K562 (cell line): ENCODE data around the gene MBD2. TPM values are rescaled to one million over a fixed set of nuclear protein-coding genes. Genes with fewer than 3 reads are reported as not detected.

Experiments used
- ATAC-seq: fragments of 200-7000 bp; cut with Tn5 transposase; 3 replicates; pipeline ENCODE4 v1.9.1; 2020; ENCODE audit warnings: moderate library complexity
- BruUV-seq: library from RNA; stranded (reverse); fragments of 400-500 nt; replicated peaks from 2 replicates; lab custom pipeline; 2021; lab: Mats Ljungman, UMichigan
- CTCF ChIA-PET: fragments of 300-600 bp; formaldehyde crosslinking; extraction: SDS; loops from one replicate; lab custom pipeline; 2021; ENCODE audit warnings: low intra/inter-chr PET ratio; lab: Yijun Ruan, JAX
- POLR2A ChIA-PET: fragments of 300-600, 350-650 bp; sonication (Branson Sonifier 250); formaldehyde crosslinking; extraction: SDS; loops from one replicate; lab custom pipeline; 2021; ENCODE audit warnings: antibody characterized with exemption, inconsistent platforms; lab: Yijun Ruan, JAX
- DNase-seq, 4 experiments: peaks; one replicate each; pipeline versions ENCODE4 v3.0.0 to v3.0.0-alpha.2; 2011 to 2018; ENCODE audit warnings: low spot score in 3 of 4, mixed read lengths in 3 of 4; ENCODE audit errors: extremely low read depth in 1 of 4
- FAIRE-seq: peaks from 2 replicates; lab custom pipeline; 2011; peaks lifted over from hg19 to GRCh38; lab: Jason Lieb, UNC
- H2AFZ ChIP-seq: 2 replicates; pipeline ENCODE4 v1.6.0; 2011; ENCODE audit warnings: low read depth, low read length, control low read depth, inconsistent platforms
- H3K27ac ChIP-seq: fragments of 200-600 bp; 3 replicates; pipeline ENCODE4 v1.8.0; 2011; ENCODE audit warnings: low read depth, mild to moderate bottlenecking, control low read depth, inconsistent platforms, low read length, moderate library complexity, mixed read lengths; ENCODE audit errors: extremely low read depth
- H3K27me3 ChIP-seq, 2 experiments: fragments of 300-600 bp in 1 of 2; 2 replicates in 1 of 2; 3 replicates in 1 of 2; pipeline versions ENCODE4 v1.6.0 to v1.8.0; 2011; ENCODE audit warnings: inconsistent platforms in 2 of 2, low read length in 2 of 2, mild to moderate bottlenecking in 1 of 2, mixed read lengths in 1 of 2, moderate library complexity in 1 of 2; ENCODE audit not compliant: control insufficient read depth in 2 of 2, insufficient read depth in 2 of 2
- H3K36me3 ChIP-seq: fragments of 300-600 bp; 3 replicates; pipeline ENCODE4 v1.8.0; 2011; ENCODE audit warnings: mild to moderate bottlenecking, low read length, inconsistent platforms; ENCODE audit not compliant: control insufficient read depth, insufficient read depth
- H3K4me1 ChIP-seq, 2 experiments: fragments of 200-600 bp in 1 of 2; replicated peaks in 1 of 2; 2 replicates in 1 of 2; 3 replicates in 1 of 2; pipeline versions ENCODE4 v1.5.1 to v1.8.0; 2011; ENCODE audit warnings: inconsistent platforms in 2 of 2, low read length in 2 of 2, mild to moderate bottlenecking in 1 of 2, mixed read lengths in 1 of 2, moderate library complexity in 1 of 2; ENCODE audit not compliant: control insufficient read depth in 2 of 2, insufficient read depth in 2 of 2
- H3K4me2 ChIP-seq: 2 replicates; pipeline ENCODE4 v1.6.1; 2011; ENCODE audit warnings: low read length, control low read depth, inconsistent platforms, mixed read lengths; ENCODE audit not compliant: insufficient read depth
- H3K4me3 ChIP-seq: fragments of 200-600 bp; sonication (generic), shearing (Covaris generic); 2 replicates; pipeline ENCODE4 v1.5.1; 2016; ENCODE audit warnings: control low read depth, inconsistent platforms
- H3K79me2 ChIP-seq: fragments of 200-600 bp; 3 replicates; pipeline ENCODE4 v1.8.0; 2011; ENCODE audit warnings: low read length, inconsistent platforms; ENCODE audit not compliant: control insufficient read depth, insufficient read depth
- H3K9ac ChIP-seq, 2 experiments: 2 replicates each; pipeline versions ENCODE4 v1.6.0 to v1.6.1; 2011; ENCODE audit warnings: low read depth in 2 of 2, low read length in 2 of 2, control low read depth in 1 of 2, inconsistent platforms in 1 of 2, mild to moderate bottlenecking in 1 of 2, mixed read lengths in 1 of 2; ENCODE audit not compliant: insufficient read depth in 1 of 2
- H3K9me1 ChIP-seq: one replicate; pipeline ENCODE4 v1.6.0; 2011; ENCODE audit warnings: inconsistent platforms, mild to moderate bottlenecking, low read length, moderate library complexity; ENCODE audit not compliant: control insufficient read depth, insufficient read depth
- H3K9me3 ChIP-seq: replicated peaks from 2 replicates; pipeline ENCODE4 v1.5.1; 2011; ENCODE audit warnings: low read depth, low read length, inconsistent platforms; ENCODE audit not compliant: control insufficient read depth, insufficient read depth
- H4K20me1 ChIP-seq: replicated peaks from 2 replicates; pipeline ENCODE4 v1.6.1; 2011; ENCODE audit warnings: low read length, inconsistent platforms, mixed read lengths; ENCODE audit not compliant: control insufficient read depth, insufficient read depth
- CREM ChIP-seq: IDR thresholded peaks from 2 replicates; pipeline ENCODE4 v1.6.1; 2014; ENCODE audit warnings: antibody characterized with exemption, low read depth
- KDM2B ChIP-seq: fragments of 250-450 bp; sonication (Bioruptor Pico); IDR thresholded peaks from 2 replicates; pipeline ENCODE4 v1.8.0; 2021; ENCODE audit warnings: mild to moderate bottlenecking, moderate library complexity
- TFE3 ChIP-seq: fragments of 450-650 bp; formaldehyde crosslinking; IDR thresholded peaks from 2 replicates; pipeline ENCODE4 v1.4.0; 2020; ENCODE audit warnings: mild to moderate bottlenecking, mixed read lengths
- WGBS: fragments of 100-300 bp; shearing (Covaris generic); methylation state at CpG from one replicate; pipeline ENCODE4 v1.1.6; 2016; ENCODE audit warnings: low coverage, mixed read lengths; ENCODE audit not compliant: insufficient coverage; ENCODE audit errors: missing lambda C conversion rate; 5-methylcytosine and 5-hydroxymethylcytosine counted together
- in situ Hi-C: fragments of 300-500 bp; cut with MboI; formaldehyde crosslinking; loops from 4 replicates; pipeline ENCODE4 v1.15.0; 2018; ENCODE audit warnings: inconsistent platforms, mixed read lengths
- intact Hi-C: fragments of 100-400 bp; cut with micrococcal nuclease; formaldehyde crosslinking; loops from 2 replicates; pipeline ENCODE4 v1.14.2; 2022
- polyA plus RNA-seq, 8 experiments: library from polyadenylated mRNA; depleted of rRNA in 4 of 8; stranded (reverse) in 5 of 8; unstranded in 3 of 8; fragments of >200 nt; fragmentation: Nextera tagmentation in 2 of 8; fragmentation: Illumina TruSeq in 1 of 8; extraction: Ambion mirVana in 2 of 8; extraction: Trizol in 1 of 8; gene quantifications; 2 replicates each; pipeline versions ENCODE4 v1.2.1 to v1.2.3, GENCODE V29; 2011 to 2014; ENCODE audit warnings: inconsistent platforms in 1 of 8, missing spikeins in 1 of 8
- total RNA-seq, 7 experiments: library from RNA; depleted of rRNA in 6 of 7; stranded (reverse); fragments of >200 nt in 6 of 7; fragmentation: Illumina TruSeq in 2 of 7; extraction: Trizol in 2 of 7; gene quantifications; 2 replicates each; pipeline versions ENCODE4 v1.2.1 to v1.2.3, GENCODE V29; 2011 to 2021; ENCODE audit warnings: low replicate concordance in 1 of 7

MBD2 gene
- total and polyA plus RNA-seq, 9 of the 15 experiments (the other 6 are each of a cell fraction or from before 2014, with no cell fraction given) = 4.4 to 40.2 (median 13.9) TPM

GRCh38 chr18:54183390-54183789 is 41.1 kb downstream of the MBD2 start:
- DNase-seq = no peak
- ATAC-seq = no peak
- no peak for FAIRE-seq
- 76% methylated on average over 3 of the region's 3 CpGs for WGBS
- H2AFZ ChIP-seq = no peak overlapping the region
- ChIA-PET POLR2A (no interaction called here), CTCF (no interaction called here)
- H3K4me3 ChIP-seq = no peak overlapping the region
- H3K9me3 ChIP-seq = no peaks in the 10 kb centered on the region
- H3K4me1 ChIP-seq = no peaks in the 10 kb centered on the region; a peak in 1 of 5 replicates
- in situ Hi-C loops (no loop called here), intact Hi-C loops (no loop called here)
- no peaks in the 10 kb centered on the region for H3K79me2 ChIP-seq
- H3K36me3 ChIP-seq = peaks cover 19% of the 10 kb centered on the region; the same call in 2 of the 3 replicates
- H3K27me3 ChIP-seq = no peaks in the 10 kb centered on the region
- no TSS peak for BruUV-seq
- H4K20me1 ChIP-seq = no peaks in the 10 kb centered on the region
- H3K27ac ChIP-seq = no peak overlapping the region
- H3K9me1 ChIP-seq = no peaks in the 10 kb centered on the region
- H3K4me2 ChIP-seq = no peak overlapping the region
- TF ChIP-seq TFE3 (no peak), CREM (no peak), KDM2B (CRISPR knock-in tag) (no peak)
- TF ChIP-seq, all 486 proteins: peak for 0
- no peak overlapping the region for H3K9ac ChIP-seq
